Smooth muscle cell (in vitro differentiated cells): Measurements from ENCODE around the gene CSF1R. TPM values are rescaled to one million over a fixed set of nuclear protein-coding genes. Genes with fewer than 3 reads are reported as not detected.
A peak's percentile ranks its signal among the peaks of the same experiment; 100 is the strongest.
"Not testable (repeated sequence)": the region's sequence is repeated elsewhere in the genome, so short reads cannot be mapped to it uniquely, and the experiment has no call there.

ENCODE experiments used
- DNase-seq: peaks from one replicate; lab custom pipeline; 2025; ENCODE audit not compliant: unreplicated experiment; lab: John Stamatoyannopoulos, UW
- H2AFZ ChIP-seq: fragments of 200-600 bp; sonication (generic); 2 replicates; pipeline ENCODE4 v1.6.0; 2016; ENCODE audit warnings: antibody characterized with exemption, low read depth, mild to moderate bottlenecking
- H3F3A ChIP-seq: fragments of 200-600 bp; sonication (generic); 2 replicates; pipeline ENCODE4 v1.6.0; 2017; ENCODE audit warnings: antibody characterized with exemption, low read depth
- H3K27ac ChIP-seq: fragments of 200-600 bp; sonication (generic); 2 replicates; pipeline ENCODE4 v1.5.1; 2016; ENCODE audit warnings: low read depth, mild to moderate bottlenecking
- H3K27me3 ChIP-seq: fragments of 200-600 bp; sonication (generic); 2 replicates; pipeline ENCODE4 v1.6.1; 2016; ENCODE audit warnings: low read depth, mild to moderate bottlenecking
- H3K36me3 ChIP-seq: fragments of 200-600 bp; sonication (generic); 2 replicates; pipeline ENCODE4 v1.5.1; 2016; ENCODE audit warnings: low read depth
- H3K4me1 ChIP-seq: fragments of 200-600 bp; sonication (generic); 2 replicates; pipeline ENCODE4 v1.5.1; 2016; ENCODE audit warnings: low read depth
- H3K4me2 ChIP-seq: fragments of 200-600 bp; sonication (generic); 2 replicates; pipeline ENCODE4 v1.6.0; 2016; ENCODE audit warnings: mild to moderate bottlenecking
- H3K4me3 ChIP-seq: fragments of 200-600 bp; sonication (generic); 2 replicates; pipeline ENCODE4 v1.5.1; 2016; ENCODE audit warnings: mild to moderate bottlenecking
- H3K79me2 ChIP-seq: fragments of 200-600 bp; sonication (generic); 2 replicates; pipeline ENCODE4 v1.6.0; 2016; ENCODE audit warnings: low read depth, mild to moderate bottlenecking
- H3K9ac ChIP-seq: fragments of 200-600 bp; sonication (generic); 2 replicates; pipeline ENCODE4 v1.6.0; 2016; ENCODE audit warnings: low read depth
- H3K9me3 ChIP-seq: fragments of 200-600 bp; sonication (generic); replicated peaks from 2 replicates; pipeline ENCODE4 v1.5.1; 2016; ENCODE audit warnings: low read depth
- H4K20me1 ChIP-seq: fragments of 200-600 bp; sonication (generic); 2 replicates; pipeline ENCODE4 v1.6.0; 2016; ENCODE audit warnings: low read depth
- CTCF ChIP-seq: fragments of 200-600 bp; sonication (generic); IDR thresholded peaks from 2 replicates; pipeline ENCODE4 v1.5.1; 2017; ENCODE audit warnings: borderline replicate concordance, mild to moderate bottlenecking, antibody characterized with exemption; ENCODE audit not compliant: insufficient read depth, poor library complexity, severe bottlenecking
- WGBS: methylation state at CpG from one replicate; pipeline ENCODE4 v1.1.7; 2016; ENCODE audit warnings: low lambda C conversion rate; 5-methylcytosine and 5-hydroxymethylcytosine counted together
- polyA plus RNA-seq: library from polyadenylated mRNA; unstranded; fragments of >200 nt; fragmentation: Nextera tagmentation; extraction: Ambion mirVana; gene quantifications from 2 replicates; pipeline ENCODE4 v1.2.1, GENCODE V29; 2016
- total RNA-seq: library from RNA; depleted of rRNA; stranded (reverse); fragments of >200 nt; gene quantifications from 2 replicates; pipeline ENCODE4 v1.2.3, GENCODE V29; 2014

The CSF1R gene
- total and polyA plus RNA-seq, 2 experiments from 2014 or later: 2.2 to 3.9 TPM

GRCh38 chr5:150052956-150053712 lies 33.2 kb downstream of the CSF1R start:
- H3K36me3 ChIP-seq: peaks cover 4% of the 10 kb centered on the region
- DNase-seq: no peak
- no peak overlapping the region for H2AFZ ChIP-seq

GRCh38 chr5:150052226-150052955 lies 34.0 kb downstream of the CSF1R start:
- no peak for DNase-seq
- 95% methylated on average over 6 of the region's 6 CpGs for WGBS
- Histone ChIP-seq H3K27ac (peak overlapping the region; percentile 85), H4K20me1 (no peaks in the 10 kb centered on the region), H3K4me1 (peaks cover 5% of the 10 kb centered on the region), H3K9ac (peak overlapping the region; percentile 57), H3K27me3 (no peaks in the 10 kb centered on the region), H3F3A (peaks cover 7% of the 10 kb centered on the region), H3K4me2 (peak overlapping the region; percentile 40), H3K9me3 (no peaks in the 10 kb centered on the region), H3K79me2 (no peaks in the 10 kb centered on the region), H2AFZ (no peak overlapping the region), H3K36me3 (peaks cover 10% of the 10 kb centered on the region), H3K4me3 (no peak overlapping the region)
- TF ChIP-seq CTCF: no peak

More at GRCh38 chr5:150052956-150053712, 33.2 kb downstream of the CSF1R start:
- Histone ChIP-seq H3K4me2 (peak overlapping the region; percentile 40), H3K4me3 (no peak overlapping the region), H3K27ac (peak overlapping the region; percentile 85), H4K20me1 (no peaks in the 10 kb centered on the region), H3K79me2 (no peaks in the 10 kb centered on the region), H3K27me3 (no peaks in the 10 kb centered on the region), H3K9me3 (no peaks in the 10 kb centered on the region), H3F3A (peaks cover 7% of the 10 kb centered on the region), H3K4me1 (peaks cover 11% of the 10 kb centered on the region), H3K9ac (peak overlapping the region; percentile 57)
- no peak for TF ChIP-seq CTCF
- WGBS: 38% methylated on average over 9 of the region's 9 CpGs

- no peaks in the 10 kb centered on the region for H3K27me3 ChIP-seq
- TF ChIP-seq CTCF: no peak
- peak overlapping the region; percentile 85 for H3K27ac ChIP-seq
- H3F3A ChIP-seq: peaks cover 7% of the 10 kb centered on the region
- WGBS: 95% methylated on average over 18 of the region's 18 CpGs
- H3K9ac ChIP-seq: no peak overlapping the region
- no peaks in the 10 kb centered on the region for H3K79me2 ChIP-seq
- peaks cover 10% of the 10 kb centered on the region for H3K36me3 ChIP-seq
- no peak for DNase-seq
- no peaks in the 10 kb centered on the region for H3K9me3 ChIP-seq
- H3K4me3 ChIP-seq: no peak overlapping the region
- no peak overlapping the region for H2AFZ ChIP-seq
- no peaks in the 10 kb centered on the region for H4K20me1 ChIP-seq
- no peak overlapping the region for H3K4me2 ChIP-seq
- H3K4me1 ChIP-seq: peaks cover 5% of the 10 kb centered on the region
Observed at GRCh38 chr5:150051657-150052195, 34.6 kb downstream of the CSF1R start.

- not testable (repeated sequence) for H3K4me2 ChIP-seq, H2AFZ ChIP-seq, H3K9ac ChIP-seq, H3K27me3 ChIP-seq, H3K36me3 ChIP-seq, H4K20me1 ChIP-seq, H3K4me1 ChIP-seq, H3K9me3 ChIP-seq, H3K79me2 ChIP-seq, DNase-seq, H3K4me3 ChIP-seq
- WGBS: 71% methylated on average over 14 of the region's 14 CpGs
- Histone ChIP-seq H3F3A (peaks cover 12% of the 10 kb centered on the region), H3K27ac (peak overlapping the region; percentile 85)
Observed at GRCh38 chr5:150050172-150050811, 36.1 kb downstream of the CSF1R start.
